ENCODE data around the gene PLXNA4. TPM values are rescaled to one million over a fixed set of nuclear protein-coding genes. Genes with fewer than 3 reads are reported as not detected.

The PLXNA4 gene
- total and polyA plus RNA-seq, 7 experiments from 2014 or later = 0.05 to 31.6 (median 1.1) TPM

- ChIA-PET POLR2A (no interaction called here), CTCF (no interaction called here)
- no peaks in the 10 kb centered on the region for H3K4me1 ChIP-seq (ENCODE audit: control insufficient read depth in 2 of 2, insufficient read depth in 2 of 2, low read length in 2 of 2)
- Mint-ChIP-seq H3K9me3 (no peaks in the 10 kb centered on the region), H3K27ac (no peak overlapping the region), H3K4me1 (no peaks in the 10 kb centered on the region), H3K27me3 (peaks cover 2 to 37% (median 4%) of the 10 kb centered on the region in 5 donors), H3K4me3 (no peak overlapping the region), H3K36me3 (no peaks in the 10 kb centered on the region)
- no peak overlapping the region for H3K4me3 ChIP-seq (ENCODE audit: low read length)
- no peaks in the 10 kb centered on the region for H3K27me3 ChIP-seq (ENCODE audit: control insufficient read depth in 2 of 2, insufficient read depth in 2 of 2, low read length in 2 of 2)
- H3K27ac ChIP-seq (ENCODE audit: low read depth, low read length) = no peak overlapping the region
- H3K36me3 ChIP-seq (ENCODE audit: control insufficient read depth in 2 of 3, insufficient read depth in 3 of 3, low read length in 3 of 3) = no peaks in the 10 kb centered on the region
- DNase-seq (no peak), ATAC-seq (no peak)
- intact Hi-C loops (cut with micrococcal nuclease) = no loop called here
- H3K9me3 ChIP-seq (ENCODE audit: control insufficient read depth in 2 of 3, low read length in 3 of 3) = no peaks in the 10 kb centered on the region
Measured at GRCh38 chr7:132592936-132593335, 16.7 kb upstream of the PLXNA4 start.

GRCh38 chr7:132592231-132592920 is 16.1 kb upstream of the PLXNA4 start:
- ATAC-seq = no peak
- H3K4me1 Mint-ChIP-seq = no peaks in the 10 kb centered on the region
- no peak overlapping the region for H3K27ac ChIP-seq (ENCODE audit: low read depth, low read length)
- no peaks in the 10 kb centered on the region for H3K4me1 ChIP-seq (ENCODE audit: control insufficient read depth in 2 of 2, insufficient read depth in 2 of 2, low read length in 2 of 2)
- H3K4me3 Mint-ChIP-seq = no peak overlapping the region
- H3K27ac Mint-ChIP-seq = no peak overlapping the region
- no peak for DNase-seq
- no peaks in the 10 kb centered on the region for H3K36me3 ChIP-seq (ENCODE audit: control insufficient read depth in 2 of 3, insufficient read depth in 3 of 3, low read length in 3 of 3)
- no peaks in the 10 kb centered on the region for H3K36me3 Mint-ChIP-seq
- intact Hi-C loops (cut with micrococcal nuclease) = no loop called here
- CTCF ChIA-PET = interaction anchor here (0.6 kb wide), 1 partner anchor 12 kb away, joined by 3 read pairs; no protein-coding TSS in a partner anchor
- peaks cover 4 to 39% (median 7%) of the 10 kb centered on the region in 5 donors for H3K27me3 Mint-ChIP-seq
- no peaks in the 10 kb centered on the region for H3K27me3 ChIP-seq (ENCODE audit: control insufficient read depth in 2 of 2, insufficient read depth in 2 of 2, low read length in 2 of 2)
- POLR2A ChIA-PET = no interaction called here
- H3K4me3 ChIP-seq (ENCODE audit: low read length) = no peak overlapping the region
- no peaks in the 10 kb centered on the region for H3K9me3 ChIP-seq (ENCODE audit: control insufficient read depth in 2 of 3, low read length in 3 of 3)
- H3K9me3 Mint-ChIP-seq = no peaks in the 10 kb centered on the region

GRCh38 chr7:132590162-132590561 is 13.9 kb upstream of the PLXNA4 start:
- Mint-ChIP-seq H3K4me3 (no peak overlapping the region), H3K27ac (no peak overlapping the region), H3K9me3 (no peaks in the 10 kb centered on the region), H3K27me3 (peaks cover 4 to 47% (median 7%) of the 10 kb centered on the region in 5 donors), H3K4me1 (no peaks in the 10 kb centered on the region), H3K36me3 (no peaks in the 10 kb centered on the region)
- ChIA-PET CTCF (no interaction called here), POLR2A (no interaction called here)
- Histone ChIP-seq H3K4me1 (ENCODE audit: control insufficient read depth in 2 of 2, insufficient read depth in 2 of 2, low read length in 2 of 2) (no peaks in the 10 kb centered on the region), H3K9me3 (ENCODE audit: control insufficient read depth in 2 of 3, low read length in 3 of 3) (no peaks in the 10 kb centered on the region), H3K27me3 (ENCODE audit: control insufficient read depth in 2 of 2, insufficient read depth in 2 of 2, low read length in 2 of 2) (no peaks in the 10 kb centered on the region), H3K27ac (ENCODE audit: low read depth, low read length) (no peak overlapping the region), H3K4me3 (ENCODE audit: low read length) (no peak overlapping the region), H3K36me3 (ENCODE audit: control insufficient read depth in 2 of 3, insufficient read depth in 3 of 3, low read length in 3 of 3) (no peaks in the 10 kb centered on the region)
- DNase-seq = no peak
- ATAC-seq = no peak
- intact Hi-C loops (cut with micrococcal nuclease) = no loop called here

GRCh38 chr7:132588596-132588995 is 12.3 kb upstream of the PLXNA4 start:
- no peaks in the 10 kb centered on the region for H3K9me3 Mint-ChIP-seq
- ChIA-PET POLR2A (no interaction called here), CTCF (no interaction called here)
- intact Hi-C loops (cut with micrococcal nuclease) = loop anchor here in 1 of 2 donors (10.0 kb wide), 2 partner anchors 846 to 894 kb away; no protein-coding TSS in a partner anchor
- Histone ChIP-seq H3K9me3 (ENCODE audit: control insufficient read depth in 2 of 3, low read length in 3 of 3) (no peaks in the 10 kb centered on the region), H3K27ac (ENCODE audit: low read depth, low read length) (no peak overlapping the region), H3K4me1 (ENCODE audit: control insufficient read depth in 2 of 2, insufficient read depth in 2 of 2, low read length in 2 of 2) (no peaks in the 10 kb centered on the region), H3K27me3 (ENCODE audit: control insufficient read depth in 2 of 2, insufficient read depth in 2 of 2, low read length in 2 of 2) (no peaks in the 10 kb centered on the region), H3K4me3 (ENCODE audit: low read length) (no peak overlapping the region), H3K36me3 (ENCODE audit: control insufficient read depth in 2 of 3, insufficient read depth in 3 of 3, low read length in 3 of 3) (no peaks in the 10 kb centered on the region)
- H3K27ac Mint-ChIP-seq = no peak overlapping the region
- ATAC-seq (no peak), DNase-seq (no peak)
- no peaks in the 10 kb centered on the region for H3K36me3 Mint-ChIP-seq
- H3K4me3 Mint-ChIP-seq = no peak overlapping the region
- H3K27me3 Mint-ChIP-seq = peaks cover 4 to 57% (median 7%) of the 10 kb centered on the region in 5 donors
- H3K4me1 Mint-ChIP-seq = no peaks in the 10 kb centered on the region

- H3K27me3 Mint-ChIP-seq = peaks cover 7 to 61% (median 14%) of the 10 kb centered on the region in 5 donors
- ATAC-seq = no peak
- no peak for DNase-seq
- H3K4me1 Mint-ChIP-seq = peaks cover 0 to 11% (median 0%) of the 10 kb centered on the region in 7 donors
- H3K4me3 Mint-ChIP-seq = no peak overlapping the region
- Histone ChIP-seq H3K4me1 (ENCODE audit: control insufficient read depth in 2 of 2, insufficient read depth in 2 of 2, low read length in 2 of 2) (no peaks in the 10 kb centered on the region), H3K4me3 (ENCODE audit: low read length) (no peak overlapping the region), H3K9me3 (ENCODE audit: control insufficient read depth in 2 of 3, low read length in 3 of 3) (no peaks in the 10 kb centered on the region), H3K36me3 (ENCODE audit: control insufficient read depth in 2 of 3, insufficient read depth in 3 of 3, low read length in 3 of 3) (no peaks in the 10 kb centered on the region), H3K27ac (ENCODE audit: low read depth, low read length) (no peak overlapping the region), H3K27me3 (ENCODE audit: control insufficient read depth in 2 of 2, insufficient read depth in 2 of 2, low read length in 2 of 2) (no peaks in the 10 kb centered on the region)
- ChIA-PET POLR2A (no interaction called here), CTCF (interaction anchor here (1.0 to 1.3 kb wide), 2 partner anchors 180 to 266 kb away, joined by 3 read pairs; no protein-coding TSS in a partner anchor)
- intact Hi-C loops (cut with micrococcal nuclease) = loop anchor here (5.0 to 10.0 kb wide), 3 partner anchors 98 to 890 kb away; no protein-coding TSS in a partner anchor
- H3K36me3 Mint-ChIP-seq = no peaks in the 10 kb centered on the region
- peak overlapping the region in 1 of 9 donors; percentile 14 for H3K27ac Mint-ChIP-seq
- H3K9me3 Mint-ChIP-seq = no peaks in the 10 kb centered on the region
Measured at GRCh38 chr7:132584796-132585494, 8.7 kb upstream of the PLXNA4 start.

- H3K36me3 ChIP-seq (ENCODE audit: control insufficient read depth in 2 of 3, insufficient read depth in 3 of 3, low read length in 3 of 3) = no peaks in the 10 kb centered on the region
- no peak overlapping the region for H3K27ac ChIP-seq (ENCODE audit: low read depth, low read length)
- no peaks in the 10 kb centered on the region for H3K4me1 ChIP-seq (ENCODE audit: control insufficient read depth in 2 of 2, insufficient read depth in 2 of 2, low read length in 2 of 2)
- Mint-ChIP-seq H3K27me3 (peaks cover 23 to 63% (median 32%) of the 10 kb centered on the region in 5 donors), H3K36me3 (no peaks in the 10 kb centered on the region), H3K4me3 (no peak overlapping the region), H3K9me3 (no peaks in the 10 kb centered on the region), H3K27ac (no peak overlapping the region), H3K4me1 (peaks cover 0 to 19% (median 7%) of the 10 kb centered on the region in 7 donors)
- POLR2A ChIA-PET = no interaction called here
- CTCF ChIA-PET = interaction anchor here (1.2 to 7.8 kb wide), 8 partner anchors 8 to 263 kb away, joined by 3 to 136 read pairs (median 6); no protein-coding TSS in a partner anchor
- H3K9me3 ChIP-seq (ENCODE audit: control insufficient read depth in 2 of 3, low read length in 3 of 3) = no peaks in the 10 kb centered on the region
- no peak overlapping the region for H3K4me3 ChIP-seq (ENCODE audit: low read length)
- intact Hi-C loops (cut with micrococcal nuclease) = loop anchor here (5.0 to 10.0 kb wide), 3 partner anchors 94 to 887 kb away; no protein-coding TSS in a partner anchor
- peaks cover 0 to 5% of the 10 kb centered on the region in 2 donors for H3K27me3 ChIP-seq (ENCODE audit: control insufficient read depth in 2 of 2, insufficient read depth in 2 of 2, low read length in 2 of 2)
- DNase-seq (no peak), ATAC-seq (no peak)
Measured at GRCh38 chr7:132581431-132581830, 5.2 kb upstream of the PLXNA4 start.

Data from naive thymus-derived CD4-positive, alpha-beta T cell (primary cell).